CD4-positive, alpha-beta T cell treated with Interleukin-10 for 1 hour (primary cell): ENCODE measurements around the gene GZMH.
"Not testable (repeated sequence)": the region's sequence is repeated elsewhere in the genome, so short reads cannot be mapped to it uniquely, and the experiment has no call there.

Source experiments
- DNase-seq: peaks from one replicate; pipeline ENCODE4 v3.0.0-alpha.2; 2020

GZMH gene, protein sequence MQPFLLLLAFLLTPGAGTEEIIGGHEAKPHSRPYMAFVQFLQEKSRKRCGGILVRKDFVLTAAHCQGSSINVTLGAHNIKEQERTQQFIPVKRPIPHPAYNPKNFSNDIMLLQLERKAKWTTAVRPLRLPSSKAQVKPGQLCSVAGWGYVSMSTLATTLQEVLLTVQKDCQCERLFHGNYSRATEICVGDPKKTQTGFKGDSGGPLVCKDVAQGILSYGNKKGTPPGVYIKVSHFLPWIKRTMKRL

DNA sequence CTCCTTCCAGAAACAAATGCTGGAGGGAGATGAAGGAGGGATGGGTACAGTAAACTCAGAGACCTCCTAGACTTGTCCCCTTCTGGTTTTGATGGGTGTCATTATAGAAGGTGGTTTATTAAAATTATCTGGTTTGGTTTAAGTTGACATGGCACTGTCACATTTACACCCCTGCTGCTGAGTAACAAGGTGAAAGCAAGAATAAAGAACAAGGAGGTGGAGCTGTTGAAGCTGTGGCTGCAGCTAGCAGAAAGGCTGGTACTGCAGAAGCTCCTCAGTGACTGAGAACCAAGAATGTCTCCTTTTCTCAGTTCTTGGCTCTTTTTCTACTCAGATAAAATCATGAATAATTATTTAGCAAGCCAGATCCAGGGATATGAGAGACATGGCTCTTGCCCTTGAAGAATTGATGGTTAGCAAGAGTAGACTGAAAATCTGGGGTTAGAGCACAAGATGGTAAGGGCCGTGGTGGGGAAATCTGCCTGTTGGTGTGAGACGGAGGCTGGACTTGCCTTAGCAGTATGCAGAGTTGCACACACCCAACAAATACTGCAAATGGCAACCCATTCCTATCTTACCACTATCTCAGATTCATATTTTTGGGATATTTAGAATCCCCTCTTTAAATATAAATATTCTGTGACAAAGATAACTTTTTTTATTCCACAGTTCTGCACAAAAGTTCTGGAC is at the start of gene GZMH:
GZMH (minus strand) TSS at position 31 of the 690 bp plus-strand sequence. CDS start 72 bp downstream, outside the sequence.
- peak; percentile 47 for DNase-seq

DNA sequence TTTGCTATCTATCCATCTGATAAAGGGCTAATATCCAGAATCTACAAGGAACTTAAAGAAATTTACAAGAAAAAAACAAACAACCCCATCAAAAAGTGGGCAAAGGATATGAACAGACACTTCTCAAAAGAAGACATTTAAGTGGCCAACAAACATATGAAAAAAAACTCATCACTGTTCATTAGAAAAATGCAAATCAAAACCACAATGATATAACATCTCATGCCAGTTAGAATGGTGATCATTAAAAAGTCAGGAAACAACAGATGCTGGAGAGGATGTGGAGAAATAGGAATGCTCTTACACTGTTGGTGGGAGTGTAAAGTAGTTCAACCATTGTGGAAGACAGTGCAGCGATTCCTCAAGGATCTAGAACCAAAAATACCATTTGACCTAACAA is 38.9 kb upstream of the GZMH start:
- not testable (repeated sequence) for DNase-seq

DNA sequence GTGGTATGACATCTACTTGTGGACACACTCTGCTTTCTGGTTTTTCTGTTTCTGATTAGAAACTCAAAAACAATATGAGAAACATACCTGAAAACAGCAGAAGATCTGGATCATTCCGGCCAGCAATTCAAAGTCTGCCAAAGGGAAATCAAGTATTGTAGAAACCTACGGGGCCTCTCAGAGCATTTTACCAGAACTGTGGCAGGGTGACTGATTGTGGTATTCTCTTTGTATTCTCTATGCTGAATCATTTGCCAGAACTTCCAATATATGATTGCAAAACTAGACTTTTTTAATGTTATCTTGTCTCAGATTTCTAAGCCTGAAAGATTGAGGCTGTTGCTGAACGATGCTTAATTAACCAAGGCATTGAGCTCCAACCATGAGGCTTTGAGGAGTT is 30.4 kb upstream of the GZMH start:
- DNase-seq: no peak

- no peak for DNase-seq
These were observed 29.8 kb upstream of the GZMH start for GRCh38 chr14:24639270-24639669.

- DNase-seq: peak; percentile 80
These were observed 24.7 kb upstream of the GZMH start, which contains the start of gene GZMB for GRCh38 chr14:24634158-24634557. Gene GZMB, minus strand, starts transcription at chr14:24634190. Its CDS starts 30 bp downstream, at chr14:24634160.

GRCh38 chr14:24633353-24633752 is 23.9 kb upstream of the GZMH start:
- DNase-seq: no peak

DNA sequence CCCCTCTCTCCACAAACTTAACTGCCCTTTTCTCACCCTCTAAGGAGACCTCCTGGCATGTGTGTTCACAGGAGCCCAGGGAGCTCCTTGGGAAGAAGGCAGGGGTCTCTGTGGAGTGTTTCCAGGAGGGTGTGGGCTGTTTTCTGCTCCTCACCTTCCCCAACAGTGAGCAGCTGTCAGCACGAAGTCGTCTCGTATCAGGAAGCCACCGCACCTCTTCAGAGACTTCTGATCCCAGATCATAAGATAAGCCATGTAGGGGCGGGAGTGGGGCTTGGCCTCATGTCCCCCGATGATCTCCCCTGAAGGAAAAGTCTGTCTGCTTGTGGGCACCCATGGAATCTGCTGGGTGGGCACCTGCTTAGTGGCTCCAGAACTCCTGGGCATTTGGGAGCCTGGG is 23.3 kb upstream of the GZMH start:
- DNase-seq: no peak

DNA sequence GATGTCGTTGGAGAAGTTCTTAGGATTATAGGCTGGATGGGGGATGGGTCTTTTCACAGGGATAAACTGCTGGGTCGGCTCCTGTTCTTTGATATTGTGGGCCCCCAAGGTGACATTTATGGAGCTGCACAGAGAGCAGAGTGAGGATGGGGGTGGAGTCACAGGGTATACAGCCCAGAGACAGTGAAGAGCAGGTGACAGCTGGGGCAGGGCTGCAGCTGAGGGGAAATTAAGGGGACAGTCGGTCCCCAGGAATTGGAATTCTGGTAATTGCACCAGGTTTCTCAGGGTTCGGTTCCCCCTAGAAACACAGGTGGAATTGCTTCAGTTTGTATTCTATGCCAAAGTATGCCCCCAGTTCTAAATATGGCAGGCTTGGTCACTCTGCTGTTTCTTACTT is 22.9 kb upstream of the GZMH start:
- DNase-seq: no peak

GRCh38 chr14:24631749-24632335 is 22.4 kb upstream of the GZMH start:
- no peak for DNase-seq

- no peak for DNase-seq
These were observed 21.5 kb upstream of the GZMH start for GRCh38 chr14:24630872-24631477.

DNA sequence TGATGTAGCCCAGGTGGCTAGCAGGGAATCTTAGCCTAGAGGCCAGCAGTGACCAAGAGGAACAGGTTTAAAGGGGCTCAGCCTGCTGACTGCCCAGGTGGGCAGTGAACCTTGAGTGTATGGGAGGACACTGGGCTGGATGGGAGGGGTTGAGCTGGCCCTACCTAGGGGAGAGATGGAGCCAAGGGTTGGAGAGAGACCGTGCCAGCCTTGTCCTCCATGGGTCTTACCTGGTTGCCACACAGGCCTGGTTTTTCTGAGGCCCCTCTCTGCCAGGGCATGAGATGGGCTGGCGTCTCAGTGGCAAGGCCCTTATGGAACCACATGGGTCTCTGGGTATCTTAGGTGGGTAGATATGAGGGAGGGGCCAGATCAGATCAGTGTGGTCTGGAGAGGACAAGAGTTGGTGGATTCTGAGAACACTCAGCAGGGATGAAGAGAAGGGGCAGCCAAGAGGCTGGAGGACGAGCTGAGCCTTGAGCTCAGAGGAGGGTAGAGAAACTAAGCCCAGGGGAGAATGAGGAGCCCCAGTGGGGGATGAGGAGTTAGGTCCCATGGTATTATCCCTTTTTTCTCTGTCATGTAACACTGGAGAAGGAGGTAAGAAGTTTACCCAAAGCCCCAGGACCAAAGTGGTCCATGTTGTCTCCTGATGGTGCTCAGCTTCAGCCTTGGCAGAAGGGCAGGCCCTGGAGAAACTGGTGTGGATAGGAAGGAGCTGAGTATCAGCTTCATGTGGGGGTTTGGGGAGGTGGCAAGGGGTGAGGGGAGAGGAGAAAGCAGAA is 20.8 kb upstream of the GZMH start:
- no peak for DNase-seq

- no peak for DNase-seq
These were observed 20.0 kb upstream of the GZMH start for GRCh38 chr14:24629521-24629920.

GRCh38 chr14:24613747-24614146 is 4.3 kb upstream of the GZMH start:
- no peak for DNase-seq

GRCh38 chr14:24613241-24613640 is 3.8 kb upstream of the GZMH start:
- DNase-seq: no peak

- DNase-seq: peak; percentile 33
These were observed 2.7 kb upstream of the GZMH start for GRCh38 chr14:24612196-24612595.

DNA sequence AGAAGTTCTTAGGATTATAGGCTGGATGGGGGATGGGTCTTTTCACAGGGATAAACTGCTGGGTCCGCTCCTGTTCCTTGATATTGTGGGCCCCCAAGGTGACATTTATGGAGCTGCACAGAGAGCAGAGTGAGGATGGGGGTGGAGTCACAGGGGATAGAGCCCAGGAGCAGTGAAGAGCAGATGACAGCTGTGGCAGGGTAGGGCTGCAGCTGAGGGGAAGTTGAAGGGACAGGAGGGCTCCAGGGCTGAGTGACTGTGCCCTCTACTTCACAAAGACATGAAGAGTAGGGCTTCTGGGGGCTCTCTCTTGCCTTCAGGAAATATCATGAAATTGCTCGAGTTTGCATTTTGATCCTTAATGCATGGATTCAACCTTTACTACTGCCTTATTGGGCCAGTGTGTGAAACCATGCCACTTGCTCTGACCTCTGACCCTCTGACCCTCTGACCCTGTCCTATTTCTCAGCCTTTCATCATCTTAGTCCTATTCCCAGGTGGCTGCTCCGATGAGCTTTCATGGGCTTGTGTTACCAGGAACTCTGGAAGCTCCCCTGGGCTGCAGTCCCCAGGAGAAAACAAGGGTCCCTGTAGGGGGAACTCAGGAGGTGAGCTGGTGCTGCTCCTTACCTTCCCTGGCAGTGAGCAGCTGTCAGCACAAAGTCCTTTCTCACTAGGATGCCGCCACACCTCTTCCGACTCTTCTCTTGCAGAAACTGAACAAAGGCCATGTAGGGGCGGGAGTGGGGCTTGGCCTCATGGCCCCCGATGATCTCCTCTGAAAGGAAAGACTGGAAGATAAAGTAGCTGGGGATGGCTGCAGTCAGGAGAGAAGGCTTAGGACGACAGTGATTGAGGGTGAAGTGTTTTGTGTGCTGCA is 1.6 kb downstream of the GZMH start:
- no peak for DNase-seq

GRCh38 chr14:24607081-24607480 is 2.4 kb downstream of the GZMH start:
- peak; percentile 29 for DNase-seq

DNA sequence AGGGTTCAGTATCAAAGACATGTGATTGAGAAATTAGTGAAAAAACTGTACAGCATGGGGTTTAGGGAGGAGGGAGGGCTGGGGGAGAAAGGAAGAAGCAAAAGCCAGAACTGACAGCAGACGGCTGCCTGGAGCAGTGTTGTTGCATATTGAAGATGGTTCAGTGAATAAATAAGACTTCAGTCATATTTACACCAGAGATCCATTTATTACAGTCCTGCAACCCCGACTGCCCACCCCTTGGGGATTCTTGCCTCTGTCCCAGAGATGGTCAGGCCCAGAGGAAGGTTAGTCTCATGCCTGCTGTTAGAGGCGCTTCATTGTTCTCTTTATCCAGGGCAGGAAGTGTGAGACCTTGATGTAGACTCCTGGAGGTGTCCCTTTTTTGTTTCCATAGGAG is 3.2 kb downstream of the GZMH start:
- DNase-seq: no peak

DNA sequence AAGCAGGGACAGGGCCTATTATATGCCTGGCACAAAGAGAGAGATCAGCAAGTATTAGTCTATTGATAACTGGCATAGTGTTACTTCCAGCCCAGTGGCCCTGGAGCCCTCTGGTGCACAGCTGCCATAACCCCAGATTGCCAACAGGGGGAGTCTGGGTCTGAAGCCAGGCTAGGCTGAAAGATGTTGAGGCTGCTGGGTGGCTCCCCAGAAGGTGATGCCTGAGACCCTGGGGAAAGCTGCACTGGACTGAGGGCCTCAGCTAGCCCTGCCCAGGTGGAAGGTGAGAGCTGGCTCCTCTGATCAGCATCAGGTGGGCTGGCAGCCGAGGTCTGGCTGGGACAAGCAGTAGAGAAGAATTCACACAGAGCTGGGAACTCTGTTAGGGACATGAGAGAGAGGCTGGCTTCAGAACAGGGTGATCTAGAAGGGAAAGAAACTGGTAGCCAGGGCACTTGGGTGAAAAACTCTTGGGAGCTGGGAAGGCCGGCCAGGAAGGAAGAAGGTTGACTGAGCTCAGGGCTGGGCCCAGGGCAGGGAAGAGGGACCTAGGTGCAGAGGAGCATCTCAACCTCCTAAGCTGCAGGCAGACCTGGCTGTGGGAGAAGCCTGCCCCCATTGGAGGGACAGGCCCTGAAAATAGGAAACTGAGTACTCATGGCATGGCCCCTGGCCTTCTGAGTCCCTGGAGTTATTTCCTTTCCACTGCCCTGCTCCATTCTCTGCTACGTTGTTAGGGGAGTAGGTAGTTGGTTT is 3.9 kb downstream of the GZMH start:
- DNase-seq: peak; percentile 73

GRCh38 chr14:24597403-24597802 is 12.1 kb downstream of the GZMH start:
- no peak for DNase-seq
